Glomerular visceral epithelial cell (primary cell): ENCODE data around the gene TRIL.
A peak's percentile ranks its signal among the peaks of the same experiment; 100 is the strongest.

Experiments used
- DNase-seq: peaks from one replicate; pipeline ENCODE4 v3.0.0-alpha.2; 2016; ENCODE audit errors: extremely low spot score

Gene TRIL

DNA sequence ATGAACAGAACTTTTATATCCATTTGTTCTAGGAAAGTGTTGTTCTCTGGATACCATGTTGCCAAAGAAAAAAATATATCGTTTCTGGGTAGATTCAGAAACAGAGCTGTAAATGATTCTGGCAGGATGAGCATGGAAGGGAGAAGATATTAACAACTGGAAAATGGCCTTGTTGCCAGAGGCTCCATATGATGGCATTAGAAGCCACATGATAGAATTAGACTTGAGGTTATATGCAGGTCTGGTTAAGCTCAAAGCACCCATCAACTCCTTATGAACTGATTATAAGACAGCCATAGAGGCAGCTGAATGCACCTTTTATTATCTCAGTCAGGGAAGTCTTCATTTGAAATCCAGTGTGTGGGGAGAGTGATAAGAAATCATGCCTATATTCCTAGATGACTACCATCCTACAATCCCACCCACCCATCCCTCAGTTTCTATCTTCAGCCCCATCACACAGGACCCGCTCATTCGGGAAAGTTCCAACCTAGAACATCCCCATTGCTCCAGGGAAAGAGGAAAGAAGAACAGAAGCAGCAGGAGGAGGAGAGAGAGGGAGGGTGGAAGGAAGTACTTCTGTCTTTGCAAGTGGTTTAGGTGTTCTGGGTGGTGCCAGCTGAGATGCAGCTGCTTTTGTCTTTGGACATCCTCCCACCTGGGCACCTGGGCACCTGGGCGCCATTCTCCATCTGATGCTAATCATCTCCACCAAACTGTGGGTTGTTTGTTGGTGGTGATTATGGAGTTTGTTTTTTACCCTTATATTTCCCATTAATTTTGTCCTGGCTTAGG lies 25.5 kb upstream of the TRIL start:
- no peak for DNase-seq

DNA sequence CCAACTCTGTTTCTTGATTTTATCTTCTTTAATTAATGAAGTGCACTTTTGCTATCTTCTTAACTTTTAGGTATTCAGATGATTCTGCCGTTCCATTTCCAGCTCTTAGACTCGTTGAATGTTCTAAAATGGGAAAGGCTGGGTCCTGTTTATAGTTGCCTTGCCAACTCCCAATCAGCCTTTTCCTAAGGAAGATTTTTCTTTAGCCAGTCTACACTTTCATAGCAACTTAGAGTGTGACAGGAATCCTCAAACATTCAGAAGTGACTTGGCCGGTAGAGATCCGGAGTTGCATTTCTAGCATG lies 23.0 kb upstream of the TRIL start:
- no peak for DNase-seq

- DNase-seq: no peak
Observed at GRCh38 chr7:28980451-28981160, 22.5 kb upstream of the TRIL start.

DNA sequence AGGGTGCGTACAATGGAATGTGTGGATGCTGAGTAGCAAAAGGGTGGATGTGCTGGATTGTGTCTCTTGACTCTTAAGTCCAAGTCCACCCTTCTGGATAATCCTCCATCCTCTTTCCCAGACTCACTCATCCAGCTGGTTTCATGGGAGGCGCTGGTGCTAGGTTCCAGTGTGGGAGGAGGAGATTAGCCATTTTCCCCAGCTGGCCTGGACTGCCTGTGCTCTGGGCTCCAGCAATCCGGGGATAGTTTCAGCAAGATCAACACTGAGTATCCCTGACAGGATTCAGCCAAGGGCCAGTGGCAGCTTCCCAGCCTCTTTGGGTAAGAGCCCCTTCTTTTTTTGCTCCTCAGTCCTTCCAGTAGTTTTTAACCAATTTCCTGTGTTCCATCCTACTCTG lies 21.6 kb upstream of the TRIL start:
- DNase-seq: no peak

DNA sequence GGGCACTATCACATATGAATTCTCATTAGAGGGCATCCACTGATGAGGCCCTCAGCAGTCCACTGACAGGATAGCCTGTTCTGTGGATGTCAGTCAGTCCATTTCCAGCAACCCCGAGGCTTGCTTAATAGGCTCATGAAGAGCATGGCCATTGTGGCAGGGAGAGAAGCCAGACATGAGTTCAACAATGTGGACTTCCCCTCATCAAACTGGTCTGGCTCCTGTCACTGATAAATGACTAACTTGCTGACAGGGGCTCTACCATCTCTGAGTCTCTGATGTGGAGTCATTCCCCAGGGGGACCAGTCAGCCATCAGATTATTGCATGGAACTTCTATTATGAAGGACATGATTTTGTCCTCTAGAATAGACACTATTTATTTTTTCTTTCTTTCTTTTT lies 19.8 kb upstream of the TRIL start:
- DNase-seq: no peak

GRCh38 chr7:28976022-28976421 lies 17.9 kb upstream of the TRIL start:
- no peak for DNase-seq

GRCh38 chr7:28973591-28973990 lies 15.5 kb upstream of the TRIL start:
- DNase-seq: no peak

- no peak for DNase-seq
Observed at GRCh38 chr7:28964056-28964455, 5.9 kb upstream of the TRIL start.

DNA sequence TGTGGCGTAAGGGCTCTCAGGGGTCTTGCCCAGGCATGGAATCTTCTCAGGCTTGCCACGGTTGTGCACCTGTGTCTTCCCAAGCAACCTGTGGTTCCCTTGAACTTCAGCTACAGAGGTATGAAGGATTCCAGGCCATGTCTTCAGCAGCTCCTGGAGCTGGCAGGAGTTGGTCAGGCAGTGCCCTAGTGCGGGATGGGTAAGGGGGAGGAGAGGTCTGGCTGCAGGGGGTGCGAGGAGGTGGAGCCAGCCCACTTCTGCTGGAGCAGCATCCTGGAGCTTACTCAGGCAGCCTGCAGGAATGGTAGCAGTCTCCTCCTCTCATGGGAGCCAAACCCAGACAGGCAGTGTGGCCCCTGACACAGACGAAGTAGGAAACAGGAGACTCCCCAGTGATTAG lies 3.8 kb upstream of the TRIL start:
- DNase-seq: no peak

DNA sequence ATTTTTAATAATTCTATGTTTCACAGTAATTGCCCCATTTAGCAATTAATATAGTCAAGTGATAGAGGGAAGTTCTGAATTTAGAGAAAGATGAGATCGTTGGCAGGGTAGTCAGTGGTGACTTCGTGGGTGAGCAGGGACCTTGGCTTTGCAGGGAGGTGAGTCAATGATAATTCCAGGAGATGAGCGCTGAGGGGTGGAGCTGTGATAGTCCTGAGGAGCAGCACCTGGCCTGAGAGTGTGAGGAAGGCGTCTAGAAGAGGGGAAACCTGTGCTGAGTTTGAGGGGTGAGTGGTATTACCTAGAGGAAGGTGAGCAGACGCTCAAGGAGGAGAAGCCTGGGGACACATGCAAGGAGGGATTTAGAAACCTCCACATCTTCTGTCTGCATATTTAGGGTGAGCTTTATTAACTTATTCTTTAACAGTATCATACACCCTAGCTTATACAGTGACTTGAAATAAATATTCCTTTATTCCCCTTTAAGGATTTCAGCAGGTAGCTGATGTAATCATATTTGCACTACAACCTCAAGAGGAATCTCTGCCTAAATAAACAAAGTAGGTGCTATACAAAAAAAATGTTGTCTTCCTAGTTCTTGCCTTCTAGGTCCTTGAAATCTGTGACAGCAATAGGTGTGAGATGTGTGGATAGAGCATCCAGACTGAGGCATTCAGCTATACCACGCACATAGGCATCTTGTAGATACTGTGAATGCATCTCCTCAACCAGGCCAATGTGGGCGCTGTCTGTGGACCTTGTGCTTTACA lies 2.1 kb upstream of the TRIL start:
- no peak for DNase-seq

DNA sequence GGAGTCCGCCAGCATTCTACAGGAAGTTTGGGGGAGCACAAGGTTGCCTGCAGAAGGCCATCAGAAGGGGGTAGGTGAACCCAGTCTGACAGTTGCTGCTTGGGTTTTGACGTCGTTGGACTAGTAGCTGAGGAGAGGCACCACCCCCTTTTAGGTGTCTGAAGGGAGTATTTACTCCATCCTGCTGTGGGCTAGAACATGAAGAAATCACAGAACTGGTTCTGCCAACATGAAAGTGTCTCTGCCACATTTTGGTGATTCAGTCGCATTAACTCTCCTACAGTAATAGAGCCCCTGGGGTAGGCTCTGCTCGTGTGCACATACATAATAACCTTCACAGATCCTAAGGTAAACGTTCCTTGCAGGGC lies 834 bp upstream of the TRIL start:
- no peak for DNase-seq

- no peak for DNase-seq
Observed at GRCh38 chr7:28957751-28958234, 337 bp downstream of the TRIL start.

GRCh38 chr7:28957064-28957750 lies 923 bp downstream of the TRIL start:
- peak; percentile 4 for DNase-seq

- DNase-seq: peak; percentile 8
Observed at GRCh38 chr7:28956608-28957063, 1.5 kb downstream of the TRIL start.

DNA sequence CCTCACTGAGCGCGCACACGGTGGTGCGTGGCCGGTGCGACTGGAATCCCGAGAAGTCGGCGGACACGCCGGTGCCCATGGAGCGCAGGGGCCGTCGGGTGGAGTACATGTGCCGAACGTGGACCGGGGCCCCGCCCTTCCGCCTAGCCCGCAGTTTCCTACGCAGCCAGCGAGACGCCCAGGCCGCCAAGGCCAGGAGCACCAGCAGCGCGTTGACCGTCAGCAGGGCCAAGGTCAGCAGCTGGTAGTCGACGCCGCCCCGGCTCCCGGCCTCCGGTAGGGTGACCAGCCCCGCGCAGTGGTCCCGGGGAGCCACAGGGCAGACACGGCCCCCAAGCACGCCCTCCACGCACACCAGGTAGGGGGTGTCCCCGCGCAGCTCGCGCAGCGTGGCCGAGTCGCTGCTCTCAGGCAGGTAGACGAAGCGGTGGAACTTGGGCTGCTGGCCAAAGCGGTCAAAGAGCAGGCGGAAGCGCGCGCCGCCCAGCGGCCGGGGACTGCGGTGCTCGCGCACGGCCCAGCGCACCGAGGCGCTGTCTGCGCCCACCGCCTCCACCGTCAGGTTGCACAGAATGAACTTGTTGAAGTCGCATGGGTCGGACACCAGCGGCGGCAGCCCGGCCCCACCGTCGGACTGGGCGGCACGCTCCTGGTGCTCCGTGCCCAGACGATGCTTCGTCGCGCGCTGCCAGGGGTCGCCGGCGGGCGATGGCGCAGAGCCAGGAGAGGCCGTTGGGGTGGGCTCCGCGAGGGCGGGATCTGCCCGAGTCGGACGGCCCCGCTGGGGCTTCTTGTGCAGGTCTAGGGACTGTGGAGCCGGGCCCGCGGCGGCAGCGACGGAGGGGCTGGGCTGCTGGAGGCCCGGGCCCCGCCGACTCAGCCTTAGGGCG lies 2.2 kb downstream of the TRIL start:
- no peak for DNase-seq

GRCh38 chr7:28955356-28955717 lies 2.8 kb downstream of the TRIL start:
- no peak for DNase-seq

DNA sequence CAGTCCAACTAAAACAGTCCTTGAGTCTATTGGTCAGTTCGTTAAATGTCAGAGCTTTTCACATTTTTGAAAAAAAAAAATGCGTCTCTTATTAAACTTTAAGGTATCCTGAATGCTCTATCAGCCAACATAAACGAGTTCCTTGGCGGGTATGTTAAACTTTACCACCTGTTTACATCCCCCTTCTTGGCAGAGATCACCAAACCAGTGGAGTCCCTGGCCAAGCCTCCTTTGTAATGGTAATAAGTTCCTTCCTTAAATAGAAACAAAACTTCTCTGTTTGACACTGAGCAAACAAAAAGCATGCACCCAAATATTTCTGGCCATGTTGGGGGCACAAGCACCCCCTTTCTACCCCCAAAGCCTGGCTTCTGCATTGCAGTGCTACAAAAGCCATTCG lies 3.2 kb downstream of the TRIL start:
- DNase-seq: no peak

- no peak for DNase-seq
Observed at GRCh38 chr7:28954471-28954870, 3.7 kb downstream of the TRIL start.

GRCh38 chr7:28953633-28954032 lies 4.5 kb downstream of the TRIL start:
- DNase-seq: no peak

GRCh38 chr7:28942168-28942567 lies 16.0 kb downstream of the TRIL start:
- DNase-seq: no peak

DNA sequence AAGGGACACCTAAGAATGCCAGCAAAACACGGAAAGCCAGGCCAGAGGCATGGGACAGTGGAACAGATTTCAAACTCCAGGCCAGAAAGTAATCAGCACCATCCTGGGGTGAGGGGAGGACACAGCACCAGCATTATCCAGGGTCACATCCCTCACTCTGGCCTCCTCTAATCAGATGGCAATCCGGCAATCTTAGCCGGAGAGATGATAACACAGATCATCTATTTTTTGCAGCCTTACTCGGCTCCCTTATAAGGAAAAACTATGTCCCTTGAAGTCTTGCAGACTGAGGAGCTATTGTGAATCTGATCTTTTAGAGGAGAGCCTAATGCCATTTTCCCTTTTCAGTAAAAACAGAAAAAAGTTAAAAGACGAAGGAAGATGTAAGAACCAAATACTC lies 16.5 kb downstream of the TRIL start:
- no peak for DNase-seq
